22Rv1 (cell line): ENCODE data around the gene PLOD3.

Source experiments
- H3K27ac ChIP-seq: fragments of 450-650 bp; 2 replicates; pipeline ENCODE4 v1.5.1; 2017
- CTCF ChIP-seq: fragments of 450-650 bp; IDR thresholded peaks from 2 replicates; pipeline ENCODE4 v1.5.1; 2017; ENCODE audit warnings: mild to moderate bottlenecking
- ZFX ChIP-seq: fragments of 450-650 bp; IDR thresholded peaks from 2 replicates; pipeline ENCODE4 v1.6.1; 2017; ENCODE audit warnings: antibody characterized with exemption, borderline replicate concordance

The PLOD3 gene

GRCh38 chr7:101225650-101226049, 8.3 kb upstream of the PLOD3 start:
- H3K27ac ChIP-seq, result no peak overlapping the region
- TF ChIP-seq CTCF (no peak), ZFX (no peak)

GRCh38 chr7:101223528-101223927, 6.1 kb upstream of the PLOD3 start:
- TF ChIP-seq CTCF (no peak), ZFX (no peak)
- H3K27ac ChIP-seq, result no peak overlapping the region

GRCh38 chr7:101222275-101222830, 5.0 kb upstream of the PLOD3 start:
- no peak for TF ChIP-seq ZFX
- TF ChIP-seq CTCF, result no peak
- H3K27ac ChIP-seq, result no peak overlapping the region

- TF ChIP-seq ZFX, result no peak
- no peak for TF ChIP-seq CTCF
- no peak overlapping the region for H3K27ac ChIP-seq
Measured at GRCh38 chr7:101220295-101220694, 2.9 kb upstream of the PLOD3 start.

GRCh38 chr7:101218236-101219125, 1.1 kb upstream of the PLOD3 start:
- TF ChIP-seq CTCF (no peak), ZFX (no peak)
- peak overlapping the region; percentile 94 for H3K27ac ChIP-seq

GRCh38 chr7:101216860-101217387, 457 bp downstream of the PLOD3 start:
- peak overlapping the region; percentile 94 for H3K27ac ChIP-seq
- TF ChIP-seq CTCF (peak; percentile 40; the same call in 1 of the 2 replicates), ZFX (no peak)
